NCI-H460 (cell line): Measurements from ENCODE around the gene OSGIN1. TPM values are rescaled to one million over a fixed set of nuclear protein-coding genes. Genes with fewer than 3 reads are reported as not detected.

ENCODE experiments used
- DNase-seq: peaks from one replicate; pipeline ENCODE4 v3.0.0-alpha.2; 2016; ENCODE audit warnings: low read depth; ENCODE audit errors: extremely low read depth
- total RNA-seq: library from RNA; depleted of rRNA; stranded (reverse); fragments of >200 nt; shearing (Covaris generic); gene quantifications from 2 replicates; pipeline ENCODE4 v1.2.3, GENCODE V29; 2014

OSGIN1 gene
- total RNA-seq, 1 experiment from 2014 or later = 57.5 TPM

DNA sequence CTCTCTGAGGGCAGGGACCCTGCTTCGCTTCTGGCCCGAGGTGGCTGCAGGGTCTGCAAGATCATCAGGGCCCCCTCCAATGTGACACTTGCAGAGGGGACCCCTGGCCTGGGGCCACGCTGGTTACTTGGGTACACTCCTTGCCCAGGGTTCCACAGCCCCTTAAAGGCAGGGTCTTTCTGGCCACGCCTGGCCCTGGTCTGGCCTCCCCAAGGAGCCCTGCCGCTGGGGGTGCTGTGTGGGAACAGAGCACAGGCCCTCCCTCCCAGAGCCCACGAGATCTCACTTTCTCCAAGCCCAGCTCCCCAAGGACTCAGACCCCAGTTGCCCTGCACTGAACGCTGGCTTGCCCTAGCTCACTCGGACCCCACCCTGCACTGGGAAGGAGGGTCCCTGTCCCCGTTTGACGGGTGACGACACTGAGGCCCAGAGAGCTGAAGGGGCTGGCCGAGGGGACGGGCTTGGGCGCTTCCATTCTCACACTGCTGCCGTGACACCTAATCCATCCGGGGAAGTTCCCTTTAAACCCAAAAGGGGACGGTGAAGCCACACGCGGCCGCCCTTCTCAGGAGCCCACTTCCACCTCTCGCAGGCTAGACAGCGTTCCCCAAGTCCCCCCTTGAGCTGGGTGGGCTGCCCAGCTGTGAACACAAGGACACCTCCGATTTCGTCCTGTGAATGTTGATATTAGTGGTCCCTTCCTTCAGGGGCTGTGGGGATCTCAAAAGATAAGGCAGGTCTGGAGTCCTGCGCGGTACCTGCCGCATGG is 26.9 kb upstream of the OSGIN1 start:
- DNase-seq = no peak

DNA sequence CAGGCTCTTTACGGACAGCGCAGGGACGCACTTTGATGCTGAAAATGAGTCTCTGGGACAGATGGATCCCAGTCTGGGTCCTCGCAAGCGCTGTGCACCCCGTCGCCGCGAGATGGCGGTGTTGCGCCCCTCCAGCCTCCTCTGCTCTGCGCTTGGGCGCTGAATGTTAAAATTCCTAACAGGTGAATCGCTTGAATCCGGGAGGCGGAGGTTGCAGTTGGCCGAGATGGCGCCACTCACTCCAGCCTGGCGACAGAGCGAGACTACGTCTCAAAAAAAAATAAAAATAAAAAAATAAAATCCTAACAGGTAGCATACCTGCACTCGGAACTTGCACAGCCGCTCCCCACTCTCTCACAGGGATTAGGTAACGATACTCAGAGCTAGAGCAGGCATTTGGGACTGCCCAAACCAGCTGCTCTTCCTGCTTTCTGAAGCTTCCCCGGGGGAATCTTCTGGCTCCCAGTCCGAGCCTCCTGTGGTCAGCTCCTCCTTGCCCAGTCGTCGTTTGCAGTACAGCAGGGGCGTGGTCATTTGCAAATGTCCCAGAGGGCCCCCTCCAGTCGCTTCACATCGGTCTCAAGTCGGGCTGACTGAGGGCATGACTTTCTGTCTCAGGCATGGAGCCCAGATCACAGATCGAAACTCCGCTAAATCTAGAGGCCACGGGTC is 26.2 kb upstream of the OSGIN1 start:
- DNase-seq = peak; percentile 64

DNA sequence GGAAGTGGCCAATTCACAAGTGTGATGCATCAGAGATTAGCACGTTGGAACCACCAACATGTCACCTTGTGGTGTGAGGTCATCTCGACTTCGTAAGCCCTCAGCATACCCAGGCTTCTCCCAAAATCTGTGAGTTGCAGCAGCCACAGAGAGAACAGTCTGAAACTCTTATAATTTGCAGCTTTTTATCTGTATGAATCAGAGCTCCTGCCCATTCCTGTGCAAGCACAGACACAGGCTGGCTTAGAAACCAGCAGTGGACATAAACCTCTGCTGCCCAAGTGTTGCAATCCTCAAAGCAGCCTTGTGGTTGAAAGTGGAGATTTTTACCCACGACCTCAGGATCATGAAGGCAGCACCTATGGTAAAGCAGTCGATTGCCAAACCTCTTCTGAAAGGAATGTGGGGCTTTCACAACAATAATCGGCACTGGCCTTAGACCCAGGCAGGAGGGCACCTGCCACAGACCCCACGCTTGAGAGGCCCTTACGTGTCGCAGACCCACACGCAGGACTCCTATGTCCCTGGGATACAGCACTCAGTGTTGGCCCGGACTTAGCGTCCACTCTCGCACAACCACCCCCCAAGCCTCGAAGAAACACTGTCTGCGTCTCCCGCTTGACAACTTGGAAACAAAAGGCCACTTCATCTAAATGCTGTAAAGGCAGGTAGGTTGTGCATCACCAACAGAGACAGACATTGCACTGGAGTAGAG is 24.5 kb upstream of the OSGIN1 start:
- no peak for DNase-seq

DNA sequence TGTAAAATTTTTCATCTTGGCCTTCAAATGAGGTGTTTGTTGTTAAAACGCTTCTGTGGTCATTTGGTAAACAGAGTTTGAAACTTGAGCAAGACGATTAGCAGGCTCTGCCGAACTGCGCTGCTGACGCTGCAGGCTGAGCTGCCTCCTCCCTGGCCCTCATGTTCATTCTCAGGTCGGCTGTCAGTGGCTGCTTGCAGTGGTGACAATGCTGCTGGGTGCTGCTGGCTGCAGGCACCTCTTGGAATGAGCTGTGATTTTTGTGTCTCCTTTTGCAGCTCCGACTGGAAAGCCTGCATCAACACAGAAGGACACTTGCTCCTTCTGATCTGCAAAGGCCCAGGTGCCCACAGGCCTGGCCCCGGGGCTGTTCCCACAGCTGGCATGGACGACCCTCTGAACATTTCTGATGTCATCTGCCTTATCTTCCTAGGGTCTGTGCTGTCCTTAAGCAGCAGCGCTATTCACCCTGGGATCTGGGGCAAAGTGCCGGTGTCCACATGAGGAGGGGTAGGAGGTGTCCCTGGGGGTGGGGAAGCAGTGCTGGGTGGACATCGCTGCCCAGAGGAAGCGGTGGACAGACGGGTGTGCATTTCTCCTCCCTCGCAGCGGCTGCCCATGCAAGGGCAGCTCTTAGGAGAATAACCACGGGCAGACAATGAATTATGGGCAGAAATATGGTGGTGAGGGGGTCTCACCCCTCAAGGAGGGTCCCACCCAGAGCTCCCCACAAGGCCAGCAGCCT is 23.1 kb upstream of the OSGIN1 start:
- no peak for DNase-seq

DNA sequence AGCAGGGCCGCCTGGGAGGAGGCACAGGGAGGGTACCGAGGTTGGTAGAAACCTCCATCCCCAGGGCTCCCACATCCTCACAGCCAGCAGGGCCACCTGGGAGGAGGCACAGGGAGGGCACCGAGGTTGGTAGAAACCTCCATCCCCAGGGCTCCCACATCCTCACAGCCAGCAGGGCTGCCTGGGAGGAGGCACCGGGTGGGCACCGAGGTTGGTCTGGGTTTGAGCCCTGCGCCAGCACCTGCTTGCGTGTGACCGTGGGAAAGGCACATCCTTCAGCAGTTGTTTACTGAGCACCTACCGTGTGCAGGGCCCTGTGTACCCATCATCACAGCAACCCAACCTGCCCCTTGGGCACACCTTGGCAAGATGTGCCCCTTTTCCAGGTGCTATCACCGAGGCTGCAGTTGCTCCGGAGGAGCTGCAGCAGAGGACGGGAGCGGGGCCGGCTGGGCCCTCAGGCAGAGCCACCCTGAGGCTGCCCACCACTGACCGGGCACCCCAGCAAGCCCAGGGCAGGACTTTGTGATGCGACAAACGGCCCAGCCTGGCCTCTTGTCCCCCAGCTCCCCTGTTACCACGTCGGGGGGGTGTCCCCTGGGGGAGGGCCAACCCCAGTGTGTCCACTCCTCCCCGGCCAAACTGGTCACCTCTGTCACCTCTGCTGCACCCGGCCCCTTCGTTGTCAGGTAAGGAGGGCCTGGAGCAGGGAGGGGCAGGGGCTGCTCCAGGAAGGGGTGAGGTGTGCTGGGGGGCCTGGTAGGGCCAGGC is 22.1 kb upstream of the OSGIN1 start:
- no peak for DNase-seq

DNA sequence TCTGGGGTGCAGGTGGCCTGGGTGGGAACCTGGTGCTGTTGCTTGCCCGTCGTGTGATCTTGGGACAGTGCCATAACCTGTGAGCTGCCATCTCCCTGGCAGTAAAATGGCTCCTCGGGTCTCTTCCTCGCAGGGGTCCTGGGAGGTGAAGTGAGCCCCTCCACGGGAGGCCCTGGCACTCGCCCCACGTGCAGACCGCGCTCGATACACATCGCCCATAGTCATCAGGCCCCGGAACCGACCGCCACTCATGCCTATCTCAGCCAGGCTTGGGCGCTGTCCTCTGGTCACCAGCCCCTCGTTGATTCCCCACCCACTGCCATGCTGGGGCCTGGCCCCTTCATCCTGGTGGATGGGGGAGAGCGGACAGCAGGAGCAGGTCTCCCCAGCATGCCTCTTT is 21.5 kb upstream of the OSGIN1 start:
- no peak for DNase-seq

DNA sequence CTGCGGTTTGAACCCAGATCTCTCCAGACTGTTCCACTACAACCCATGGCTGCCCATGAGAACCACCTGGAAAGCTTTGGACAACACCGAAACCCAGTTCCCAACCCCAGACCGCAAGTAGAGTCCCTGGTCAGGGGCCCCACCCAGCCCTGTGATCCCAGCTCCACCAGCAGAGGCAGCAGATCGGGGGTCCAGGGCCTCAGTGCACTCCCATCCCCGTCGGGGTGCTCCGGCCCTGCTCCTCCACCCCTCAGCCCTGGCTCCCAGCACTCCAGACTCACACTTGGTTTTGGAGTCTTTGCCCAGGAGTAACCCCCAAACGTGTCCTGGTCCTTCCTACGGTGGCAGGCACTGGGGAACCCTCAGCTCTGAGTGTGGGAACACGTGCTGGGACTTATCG is 20.7 kb upstream of the OSGIN1 start:
- no peak for DNase-seq

DNA sequence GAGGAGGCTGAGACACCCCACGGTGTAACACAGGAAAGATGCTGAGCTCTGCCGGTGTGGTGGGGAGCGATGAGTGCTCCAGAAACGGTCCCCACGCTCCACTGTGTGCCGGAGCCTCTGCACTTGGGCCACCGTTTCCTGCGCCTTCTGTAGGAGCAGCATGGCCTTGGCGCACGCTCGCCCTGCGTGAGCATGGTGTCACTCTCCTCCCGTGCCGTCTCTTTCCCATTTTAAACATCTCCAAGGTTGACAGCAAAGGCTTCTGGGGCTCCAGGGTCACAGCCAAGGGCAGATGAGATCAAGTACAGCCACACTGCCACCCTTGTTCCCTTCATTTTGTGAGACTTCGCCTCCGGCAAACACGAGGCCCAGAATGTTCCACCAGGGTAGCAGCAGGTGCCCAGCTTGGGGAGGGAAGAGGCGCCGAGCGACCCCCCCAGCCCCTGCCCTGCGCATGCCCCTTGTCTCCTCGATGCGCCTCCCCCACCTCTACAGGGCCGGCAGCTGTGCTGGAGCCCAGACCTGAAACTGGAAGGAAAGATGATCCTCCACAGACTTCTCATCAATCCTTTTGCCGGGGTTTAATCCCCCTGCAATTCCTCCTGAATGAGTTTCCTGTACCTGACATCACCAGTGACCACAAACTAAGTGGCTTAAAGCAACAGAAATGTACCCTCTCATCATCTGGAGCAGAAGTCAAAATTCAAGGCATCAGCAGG is 19.9 kb upstream of the OSGIN1 start:
- no peak for DNase-seq

DNA sequence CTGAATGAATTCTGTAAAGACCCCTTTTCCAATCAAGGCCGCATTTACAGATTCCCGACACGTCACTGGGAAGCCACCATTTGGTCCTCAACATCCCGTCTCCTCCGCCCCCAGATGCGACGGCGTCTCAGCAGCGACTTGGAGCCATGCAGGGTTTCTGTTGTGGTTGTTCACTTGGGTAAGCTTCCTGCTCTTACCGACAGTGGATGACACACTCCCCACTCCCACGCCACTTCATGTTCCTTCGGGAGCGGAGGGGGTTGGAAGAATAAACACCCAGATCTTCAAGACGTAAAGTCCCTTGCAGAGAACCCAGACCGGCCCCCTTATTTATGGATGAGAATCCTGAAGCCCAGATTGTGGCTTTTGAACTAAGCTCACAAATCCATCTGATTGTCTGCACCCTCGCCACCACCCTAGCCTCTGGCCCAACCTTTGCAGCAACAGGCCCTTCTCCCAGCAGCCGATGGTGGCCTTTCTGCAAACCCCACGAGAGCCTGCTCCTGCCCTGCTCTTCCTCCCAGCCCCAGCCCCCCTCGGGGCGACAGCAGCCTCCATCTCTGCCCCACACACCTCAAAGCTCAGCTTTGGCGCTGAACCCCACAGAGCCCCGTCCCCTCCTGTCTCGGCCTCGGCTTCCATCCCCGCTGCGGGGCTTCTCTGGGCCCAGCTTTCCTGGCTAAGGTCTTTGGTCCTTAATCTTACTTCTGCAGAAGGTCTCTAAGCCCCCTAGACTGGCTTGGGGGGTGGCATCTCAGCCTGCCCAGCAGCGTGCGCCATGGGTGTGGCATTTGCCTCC is 19.0 kb upstream of the OSGIN1 start:
- DNase-seq = no peak

DNA sequence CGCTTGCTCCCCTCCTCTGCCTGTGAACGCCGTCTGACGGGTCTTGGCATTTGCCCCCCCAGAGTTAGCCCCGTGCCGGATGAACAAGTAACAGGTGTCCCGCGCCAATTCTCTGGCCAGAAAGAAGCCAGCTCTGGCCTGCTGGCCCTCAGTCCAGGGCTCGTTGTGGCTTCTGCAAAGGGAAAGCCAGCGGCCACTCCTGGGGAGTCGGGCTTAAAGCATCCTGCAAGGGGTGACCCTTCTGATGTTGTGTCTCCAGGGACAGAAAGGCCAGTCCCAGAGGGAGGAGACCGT is 18.4 kb upstream of the OSGIN1 start:
- DNase-seq = no peak

DNA sequence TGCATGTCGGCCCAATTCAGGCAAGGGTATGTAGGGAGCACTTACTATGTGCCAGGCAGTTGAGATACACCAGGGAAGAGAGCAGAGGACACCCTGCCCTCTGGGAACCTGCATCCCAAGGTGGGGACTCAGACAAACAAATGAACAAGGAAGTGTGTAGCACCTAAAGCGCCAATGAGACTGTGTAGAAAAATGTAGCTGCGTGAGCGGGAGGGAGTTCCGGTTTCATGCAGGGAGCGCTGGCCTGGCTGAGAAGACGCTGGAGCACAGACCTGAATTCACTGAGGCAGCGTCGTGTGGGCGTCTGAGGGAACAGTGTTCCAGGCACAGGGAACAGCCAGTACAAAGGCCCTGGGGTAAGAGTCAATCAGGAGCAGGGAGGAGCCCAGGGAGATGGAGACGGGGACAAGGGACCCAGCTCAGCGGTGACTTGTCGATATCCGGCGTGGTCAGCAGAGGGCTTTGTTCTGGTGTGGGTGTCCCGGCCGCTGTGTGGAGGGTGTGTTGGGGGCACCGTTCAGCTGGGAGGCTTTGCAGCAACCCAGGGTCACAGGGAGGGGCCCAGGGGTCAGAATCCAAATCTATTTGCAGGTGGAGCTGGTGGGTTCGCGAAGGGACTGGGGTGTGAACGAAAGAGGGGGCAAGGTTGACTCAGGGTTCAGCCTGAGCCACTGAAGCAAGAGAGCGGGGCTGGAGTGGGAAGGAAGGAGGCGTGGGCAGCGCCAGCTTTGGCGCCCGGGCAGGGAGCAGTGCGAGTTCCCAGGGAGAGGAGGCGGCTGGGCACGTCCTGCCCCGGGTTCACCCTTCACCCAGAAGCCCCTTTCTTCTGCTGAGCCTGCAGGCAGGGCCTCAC is 17.8 kb upstream of the OSGIN1 start:
- no peak for DNase-seq

DNA sequence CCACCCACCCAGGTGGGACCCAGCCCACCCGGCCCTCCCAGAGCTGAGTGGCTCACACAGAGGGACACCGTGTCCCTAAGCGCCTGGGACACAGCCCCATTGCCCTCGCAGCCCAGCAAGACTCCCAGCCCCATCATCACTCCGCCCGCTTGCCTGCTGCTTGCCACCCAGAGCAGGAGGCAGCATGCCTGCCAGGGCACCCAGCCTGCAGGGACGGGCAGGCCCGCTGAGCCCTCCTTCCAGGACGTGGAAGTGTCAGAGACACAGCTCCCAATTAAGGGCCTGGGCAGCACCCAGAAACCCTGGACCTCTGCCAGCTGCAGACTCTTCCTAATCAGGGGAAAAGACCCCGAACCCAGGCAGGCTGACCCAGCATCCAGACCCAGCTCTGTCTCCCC is 17.2 kb upstream of the OSGIN1 start:
- no peak for DNase-seq

DNA sequence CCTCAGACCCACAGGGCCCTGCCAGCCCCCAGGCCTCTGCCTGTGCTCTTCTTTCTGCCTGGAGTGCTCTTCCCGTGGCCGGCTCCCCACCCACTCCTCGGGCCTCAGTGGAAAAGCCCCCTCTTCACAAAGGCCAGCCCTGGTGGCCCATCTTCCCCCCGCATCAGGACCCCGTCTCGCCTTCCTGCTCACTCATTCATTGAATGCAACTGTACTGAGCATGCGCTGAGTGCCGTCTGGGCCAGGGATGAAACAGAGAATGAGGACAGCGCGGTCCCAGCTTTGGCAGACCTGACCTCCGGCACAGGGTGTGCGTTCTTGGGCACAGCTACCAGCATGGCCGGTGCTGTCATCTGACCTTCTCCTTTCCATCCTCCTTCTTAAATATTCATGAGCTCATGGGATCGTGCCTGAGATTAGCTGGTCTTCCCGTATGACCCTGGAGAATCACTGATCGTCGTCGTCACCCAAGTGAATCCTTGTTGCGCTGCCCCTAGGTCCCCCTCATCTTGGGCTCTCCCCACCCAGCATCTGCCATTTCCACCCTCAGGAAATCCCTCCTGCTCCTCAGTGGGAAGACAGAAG is 16.4 kb upstream of the OSGIN1 start:
- DNase-seq = no peak

DNA sequence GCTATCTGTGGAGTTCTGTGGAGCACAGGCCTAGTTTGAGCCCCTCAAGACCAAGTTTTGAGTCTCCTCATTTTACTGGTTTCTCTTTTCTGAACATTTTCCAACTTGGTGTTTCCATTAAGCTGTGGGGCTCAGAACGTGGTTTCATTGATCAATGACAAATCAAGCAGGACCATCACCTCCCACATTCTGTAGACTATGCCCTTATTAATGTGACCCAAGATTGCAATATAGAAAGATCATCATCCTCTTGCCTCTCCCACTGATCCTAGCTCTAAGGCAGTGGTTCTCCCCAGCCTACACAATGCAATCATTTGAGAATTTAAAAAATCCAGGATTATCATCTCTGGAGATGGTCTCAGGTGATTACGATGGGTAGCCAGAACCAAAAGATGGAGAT is 15.8 kb upstream of the OSGIN1 start:
- no peak for DNase-seq

DNA sequence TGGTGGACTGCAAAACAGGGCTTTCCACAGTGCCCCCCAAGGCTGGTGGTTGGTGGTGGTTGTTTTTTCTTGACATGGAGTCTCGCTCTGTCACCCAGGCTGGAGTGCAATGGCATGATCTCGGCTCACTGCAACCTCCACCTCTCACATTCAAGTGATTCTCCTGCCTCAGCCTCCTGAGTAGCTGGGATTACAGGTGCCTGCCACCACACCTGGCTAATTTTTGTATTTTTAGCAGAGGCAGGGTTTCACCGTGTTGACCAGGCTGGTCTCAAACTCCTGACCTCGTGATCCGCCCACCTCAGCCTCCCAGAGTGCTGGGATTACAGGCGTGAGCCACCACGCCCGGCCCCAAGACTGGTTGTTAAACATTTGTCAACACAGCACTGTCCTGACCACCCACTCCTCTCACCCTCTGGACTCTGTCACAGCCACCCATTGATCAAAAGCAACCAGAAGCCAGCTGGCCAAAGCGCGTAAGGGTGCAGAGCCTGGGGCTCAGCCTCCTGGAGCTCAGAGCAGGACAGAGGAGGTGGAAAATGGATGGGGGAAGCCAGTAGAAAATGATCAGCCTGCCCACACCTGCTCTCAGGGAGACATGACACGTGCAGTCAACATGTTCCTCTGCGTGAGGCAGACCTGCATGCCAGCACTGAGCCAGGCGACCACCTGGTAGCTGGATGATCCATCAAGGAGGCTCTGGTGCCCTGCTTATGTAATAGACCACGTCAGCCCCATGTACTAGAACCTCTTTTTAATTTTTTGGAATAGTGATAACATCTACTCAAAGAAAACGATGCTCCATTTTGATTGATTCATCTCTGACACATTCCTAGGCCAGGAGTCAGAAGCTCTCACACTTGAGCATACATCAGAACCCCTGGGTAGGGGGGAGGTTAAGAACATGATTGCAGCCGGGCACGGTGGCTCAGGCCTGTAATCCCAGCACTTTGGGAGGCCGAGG is 14.8 kb upstream of the OSGIN1 start:
- DNase-seq = no peak

DNA sequence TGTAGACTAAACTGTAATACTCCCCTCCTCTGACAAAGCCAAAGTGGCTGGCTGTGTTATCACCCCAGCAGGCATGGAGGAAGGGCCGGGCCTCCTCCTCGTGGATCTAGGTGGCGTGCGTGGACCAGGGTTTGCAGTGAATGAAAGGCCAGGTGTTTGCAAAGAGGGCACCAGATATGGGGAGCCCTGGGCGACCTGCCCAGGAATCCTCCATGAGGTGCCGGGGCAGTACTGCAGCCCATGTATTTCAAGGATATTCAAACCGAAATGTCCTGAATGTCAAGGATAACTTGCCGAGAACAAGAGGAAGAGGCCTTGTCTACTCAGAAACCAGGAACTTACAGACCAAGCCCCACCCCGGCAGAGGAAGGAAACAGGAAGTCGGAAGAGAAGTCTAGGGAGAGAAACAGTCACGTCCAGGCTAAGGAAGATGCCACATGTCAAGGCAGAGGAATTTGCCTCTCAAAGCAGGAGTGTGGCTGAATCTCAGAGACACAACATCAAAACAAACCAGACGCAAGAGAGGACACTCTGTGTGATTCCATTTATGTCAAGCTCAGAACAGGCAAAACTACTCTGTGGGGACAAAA is 13.7 kb upstream of the OSGIN1 start:
- no peak for DNase-seq
